Measurements from ENCODE around the gene SLIT3.
"Not testable (repeated sequence)": the region's sequence is repeated elsewhere in the genome, so short reads cannot be mapped to it uniquely, and the experiment has no call there.

SLIT3 gene

DNA sequence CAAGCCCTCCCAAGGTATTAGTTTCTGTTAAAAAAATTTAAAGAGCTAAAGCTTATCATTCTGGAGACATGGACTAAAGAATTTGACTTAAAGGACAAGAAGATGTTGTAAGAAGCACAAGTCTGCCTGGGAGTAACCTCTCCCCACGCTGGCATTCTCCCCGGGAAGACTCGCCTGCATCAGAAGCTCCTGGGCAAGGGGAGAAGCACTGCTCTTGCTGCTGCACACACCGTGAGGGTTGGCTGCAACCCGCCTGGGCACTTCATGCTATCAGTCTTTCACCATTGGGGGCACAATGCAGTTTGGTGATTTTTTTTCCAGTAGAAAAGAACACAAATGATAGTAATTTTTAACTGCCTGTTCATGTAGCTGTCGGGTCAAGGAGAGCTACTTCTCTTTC lies 529.3 kb downstream of the SLIT3 start:
- DNase-seq (ENCODE audit: low read depth, low spot score) = no peak

DNA sequence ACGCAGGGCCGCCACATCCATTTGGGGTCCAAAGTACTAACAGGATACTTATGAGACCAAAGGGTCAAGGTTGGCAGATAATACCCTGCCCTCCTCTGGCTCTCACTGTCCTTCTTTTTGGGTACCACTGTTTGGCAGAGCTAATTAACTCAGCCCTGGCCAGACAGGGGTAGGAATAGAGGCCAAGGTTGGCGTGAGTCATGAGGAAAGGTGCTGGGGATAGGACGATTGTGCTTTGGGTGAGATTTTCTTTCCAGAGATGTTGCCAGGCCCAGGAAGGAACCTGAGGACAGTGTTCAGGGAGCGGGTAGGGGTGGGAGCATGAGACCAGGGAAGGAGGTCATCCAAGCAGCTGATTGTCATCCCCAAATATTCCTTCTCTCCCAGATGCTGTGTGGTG lies 529.9 kb downstream of the SLIT3 start:
- DNase-seq (ENCODE audit: low read depth, low spot score) = no peak

DNA sequence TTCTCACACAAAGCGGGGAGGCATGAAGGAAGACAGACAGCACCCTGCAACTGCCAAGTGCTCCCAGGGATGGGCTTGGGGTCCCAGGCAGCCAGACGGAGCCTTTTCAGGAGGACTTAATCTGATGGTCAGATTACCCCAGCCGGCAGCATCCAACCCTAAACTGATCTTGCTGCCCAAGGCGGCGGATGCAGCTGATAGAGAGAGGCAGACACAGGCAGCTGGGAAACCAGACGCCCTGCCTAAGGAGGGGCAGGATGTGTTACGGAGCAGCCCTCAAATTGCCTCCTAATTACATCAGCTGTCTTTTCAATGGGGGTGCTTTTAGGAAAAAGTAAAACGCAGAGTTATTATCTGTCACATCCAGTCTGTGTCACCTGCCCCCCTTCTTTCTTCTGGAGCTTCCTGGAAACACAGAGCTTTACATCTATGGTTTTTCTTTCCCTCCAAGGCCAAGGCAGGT lies 530.9 kb downstream of the SLIT3 start:
- no peak for DNase-seq (ENCODE audit: low read depth, low spot score)

DNA sequence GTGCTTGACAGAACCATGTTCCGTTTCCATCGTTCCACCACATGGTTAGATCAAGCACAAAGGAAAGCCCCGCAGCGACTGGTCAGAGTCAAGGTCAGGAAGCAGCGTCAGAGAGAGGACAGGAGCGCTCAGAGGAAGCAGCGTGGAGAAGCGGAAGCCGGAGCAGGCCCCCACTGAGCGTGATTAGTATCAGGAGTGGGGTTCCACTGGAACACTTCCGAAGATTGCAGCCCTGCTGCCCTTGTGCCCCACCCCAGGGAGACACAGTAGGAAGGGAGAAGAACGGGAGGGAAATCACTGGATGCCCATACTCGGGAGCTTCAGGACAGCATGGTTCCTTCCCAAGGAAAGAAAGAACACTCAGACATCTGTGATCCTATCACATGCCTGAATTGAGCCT lies 532.8 kb downstream of the SLIT3 start:
- no peak for DNase-seq (ENCODE audit: low read depth, low spot score)

DNA sequence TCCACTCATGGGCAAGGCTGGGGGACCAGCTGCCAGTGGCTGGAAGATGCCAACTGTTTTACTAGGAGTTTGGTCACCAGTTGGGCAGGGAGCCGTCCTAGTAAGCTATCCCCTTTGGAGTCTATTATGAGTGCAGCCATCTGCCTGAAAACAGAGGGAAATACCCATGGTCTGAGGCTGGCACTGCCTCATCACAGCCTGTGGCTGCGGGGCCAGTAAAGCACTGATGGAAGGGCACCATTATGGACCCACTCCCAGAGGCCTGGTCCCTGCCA lies 534.6 kb downstream of the SLIT3 start:
- no peak for DNase-seq (ENCODE audit: low read depth, low spot score)

DNA sequence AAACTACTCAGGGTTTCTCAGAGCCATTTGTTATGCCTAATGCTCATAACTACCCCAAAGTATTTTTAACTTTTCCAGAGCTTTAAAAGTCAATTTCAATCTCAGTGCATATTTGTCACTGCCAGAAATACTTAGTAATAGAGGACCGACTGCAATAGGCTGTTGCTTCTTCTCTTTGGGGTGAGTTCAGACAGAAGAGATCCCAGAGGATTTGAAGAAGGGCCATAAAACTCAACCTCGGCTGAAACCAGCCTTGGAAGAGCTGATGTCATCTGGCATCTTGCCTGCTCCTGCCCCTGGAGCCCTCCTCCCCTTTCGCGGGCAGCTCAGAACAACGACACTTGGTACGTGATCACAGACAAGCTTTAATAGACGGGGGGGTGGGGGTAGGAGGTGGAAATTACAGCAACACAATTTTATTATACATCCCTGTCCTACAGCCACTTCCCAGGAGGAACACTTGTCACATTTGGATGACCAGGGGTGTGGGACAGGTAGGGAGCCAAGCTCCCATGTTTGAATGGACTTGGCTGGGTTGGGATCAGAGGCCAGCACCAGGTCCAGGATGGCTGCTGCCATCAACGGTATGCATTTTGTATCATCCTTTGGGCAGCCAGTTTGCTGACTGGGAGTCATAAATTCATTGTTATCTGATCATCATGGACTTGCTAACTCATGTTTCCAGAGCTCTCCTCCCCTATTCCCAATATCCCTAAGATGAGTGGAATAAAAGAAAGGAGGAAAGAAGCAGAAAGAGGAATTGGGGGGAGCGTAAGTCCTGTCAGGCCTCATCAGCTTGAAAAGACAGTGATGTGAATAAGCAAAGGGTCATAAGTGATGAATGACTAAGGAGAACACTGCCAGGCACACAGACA lies 535.2 kb downstream of the SLIT3 start:
- DNase-seq (ENCODE audit: low read depth, low spot score) = no peak

DNA sequence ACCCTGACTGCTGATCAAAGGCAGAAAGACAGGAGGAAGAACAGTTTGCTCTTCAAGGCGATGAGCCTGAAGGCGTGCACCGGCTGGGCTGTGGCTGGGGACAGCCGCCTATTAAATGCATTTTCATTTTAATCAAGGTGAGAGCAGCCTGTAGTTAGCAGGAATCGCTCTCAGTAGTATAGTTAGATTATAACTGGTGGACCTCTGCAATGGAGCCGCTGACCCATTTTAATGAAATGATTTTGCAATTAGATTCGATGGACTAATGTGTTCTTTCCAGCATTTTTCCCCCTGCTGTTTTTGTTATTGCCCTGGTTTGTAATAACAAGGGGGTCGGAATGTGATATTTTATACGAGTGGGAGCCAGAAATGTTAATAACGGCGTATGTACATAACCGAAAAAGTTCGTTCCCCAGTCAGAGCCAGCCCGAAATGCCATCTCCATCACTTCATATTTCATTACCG lies 535.8 kb downstream of the SLIT3 start:
- no peak for DNase-seq (ENCODE audit: low read depth, low spot score)

DNA sequence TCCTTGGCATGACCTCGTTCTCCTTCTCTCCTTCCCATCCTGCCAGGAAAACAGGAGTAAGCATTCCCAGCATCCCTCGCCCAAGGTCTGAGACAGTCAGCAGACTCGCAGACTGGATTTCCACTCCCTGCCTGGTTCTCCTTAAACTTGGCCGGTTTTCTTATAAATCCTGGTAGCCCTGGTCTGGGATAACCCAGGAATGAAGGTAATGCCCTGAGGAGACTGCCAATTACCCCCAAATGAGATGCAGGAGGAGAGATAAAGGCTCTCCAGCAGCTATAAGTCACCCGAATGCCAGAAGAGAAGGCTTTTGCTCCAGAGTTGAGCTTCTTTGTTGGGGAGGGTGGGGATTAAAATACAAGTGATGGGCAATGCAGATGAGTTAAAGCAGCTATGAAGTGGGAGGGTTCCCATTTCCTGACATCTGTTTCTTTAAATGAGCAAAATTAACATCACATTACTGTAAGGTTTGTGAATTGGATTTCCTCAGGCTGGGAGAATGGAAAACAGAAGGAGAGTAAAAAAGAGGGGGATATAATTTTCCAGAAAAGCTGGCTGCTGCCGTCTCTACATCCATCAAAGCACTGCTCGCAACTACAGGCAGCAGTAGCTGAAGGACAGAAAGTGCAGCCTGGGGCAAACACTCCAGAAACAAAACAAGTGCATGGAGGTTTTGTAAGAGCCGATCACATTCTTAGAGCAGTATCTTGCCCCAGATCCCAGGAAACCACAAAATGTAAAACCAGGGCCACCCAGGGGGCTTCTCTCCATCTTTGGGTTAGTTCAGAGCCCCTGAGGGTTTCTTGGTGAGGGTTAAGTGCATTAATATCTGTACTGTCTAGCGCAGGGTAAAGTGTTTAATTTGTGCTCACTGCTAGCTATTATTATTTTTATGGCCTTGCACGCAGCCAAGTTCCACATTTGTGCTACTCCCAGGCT lies 544.2 kb downstream of the SLIT3 start:
- peak; percentile 36 for DNase-seq (ENCODE audit: low read depth, low spot score)

DNA sequence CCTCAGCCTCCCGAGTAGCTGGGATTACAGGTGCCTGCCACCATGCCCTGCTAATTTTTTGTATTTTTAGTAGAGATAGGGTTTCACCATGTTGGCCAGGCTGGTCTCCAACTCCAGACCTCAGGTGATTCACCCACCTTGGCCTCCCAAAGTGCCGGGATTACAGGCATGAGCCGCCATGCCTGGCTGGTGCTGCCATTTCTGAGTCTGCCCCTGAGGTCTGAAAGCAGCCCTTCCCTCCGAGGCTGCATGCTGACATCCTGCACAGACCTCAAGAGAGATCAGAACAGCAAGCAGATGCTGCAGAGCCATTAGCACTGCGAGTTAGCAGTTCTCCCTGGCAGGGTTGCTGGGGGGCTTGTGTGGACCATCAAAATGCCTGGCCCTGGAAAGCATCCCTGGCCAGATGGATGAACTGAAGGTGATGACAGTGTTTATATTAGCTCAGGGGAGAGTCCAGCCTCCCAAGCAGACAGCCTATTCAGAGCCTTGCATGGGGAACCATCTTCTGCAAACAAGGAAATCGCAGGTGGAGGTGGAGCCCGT lies 545.3 kb downstream of the SLIT3 start:
- no peak for DNase-seq (ENCODE audit: low read depth, low spot score)

DNA sequence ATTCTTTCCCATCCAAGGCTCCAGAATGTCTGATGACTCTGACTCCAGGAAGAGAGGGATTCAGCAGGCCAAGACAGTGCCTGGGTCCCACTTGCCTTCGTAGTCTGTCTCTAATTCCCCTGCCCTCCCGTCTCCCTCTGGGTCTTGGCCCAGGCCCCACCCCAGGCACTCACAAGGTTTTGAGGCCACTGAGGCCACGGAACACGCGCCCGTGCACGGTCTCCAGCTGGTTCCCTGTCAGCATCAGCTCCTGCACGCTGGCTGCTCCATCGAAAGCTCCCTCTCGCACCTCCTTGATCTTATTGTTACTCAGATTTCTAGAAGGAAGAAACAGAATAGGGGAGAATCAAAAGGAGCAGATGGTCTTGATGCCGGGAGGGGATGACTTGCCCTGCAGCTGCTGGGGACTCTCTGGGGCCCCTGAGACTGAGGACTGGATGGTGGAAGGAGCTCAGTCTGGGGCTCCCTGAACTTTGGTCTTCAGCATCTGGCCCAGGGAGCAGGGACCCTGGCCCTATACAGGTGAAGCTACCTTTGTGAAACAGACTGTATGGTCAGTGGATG lies 547.2 kb downstream of the SLIT3 start:
- DNase-seq (ENCODE audit: low read depth, low spot score) = no peak

DNA sequence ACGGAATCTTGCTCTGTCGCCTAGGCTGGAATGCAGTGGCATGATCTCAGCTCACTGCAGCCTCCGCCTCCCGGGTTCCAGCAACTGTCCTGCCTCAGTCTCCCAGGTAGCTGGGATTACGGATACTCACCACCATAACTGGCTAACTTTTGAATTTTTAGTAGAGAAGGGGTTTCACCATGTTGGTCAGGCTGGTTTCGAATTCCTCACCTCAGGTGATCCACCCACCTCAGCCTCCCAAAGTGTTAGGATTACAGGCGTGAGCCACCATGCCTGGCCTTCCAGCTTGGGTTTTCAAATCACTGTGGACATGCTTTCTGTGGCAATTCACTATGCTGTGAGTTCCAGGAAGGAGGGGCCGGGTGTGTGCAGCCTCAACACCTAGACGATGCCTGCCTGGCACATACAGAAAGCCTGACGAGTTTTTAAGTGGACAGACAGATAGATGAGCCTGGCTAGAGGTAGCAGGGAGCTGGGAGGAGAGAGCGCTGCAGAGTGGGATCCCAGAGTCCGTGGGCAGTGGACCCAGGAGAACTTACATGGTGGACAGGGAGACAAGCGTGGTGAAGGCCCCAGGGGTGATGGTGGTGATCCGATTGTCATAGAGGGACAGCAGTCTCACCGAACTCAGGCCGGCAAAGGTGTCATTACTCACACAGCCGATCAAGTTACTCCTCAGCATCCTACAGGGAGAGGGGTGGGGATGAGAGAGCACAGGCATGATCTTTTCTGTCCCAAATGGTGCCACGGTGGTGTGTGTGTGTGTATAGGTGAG lies 548.3 kb downstream of the SLIT3 start:
- DNase-seq (ENCODE audit: low read depth, low spot score) = no peak

DNA sequence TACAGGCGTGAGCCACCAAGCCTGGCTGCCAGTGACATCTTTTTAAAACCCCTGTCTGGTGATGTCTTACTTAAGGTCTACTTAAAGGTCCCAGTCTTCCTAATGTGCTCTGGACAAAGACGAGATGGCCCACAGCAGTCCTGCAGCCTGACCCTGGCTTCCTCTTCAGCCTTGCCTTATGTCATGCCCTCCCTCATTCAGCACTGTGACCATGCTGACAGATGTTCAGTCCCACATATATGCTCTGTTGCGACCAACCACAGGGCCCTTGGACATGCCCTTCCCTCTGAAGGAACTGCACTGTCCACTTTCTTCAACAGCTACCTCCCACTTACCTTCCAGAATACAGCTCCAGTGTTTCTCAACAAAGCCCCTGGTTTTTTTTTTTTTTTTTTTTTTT lies 548.9 kb downstream of the SLIT3 start:
- DNase-seq (ENCODE audit: low read depth, low spot score) = no peak

DNA sequence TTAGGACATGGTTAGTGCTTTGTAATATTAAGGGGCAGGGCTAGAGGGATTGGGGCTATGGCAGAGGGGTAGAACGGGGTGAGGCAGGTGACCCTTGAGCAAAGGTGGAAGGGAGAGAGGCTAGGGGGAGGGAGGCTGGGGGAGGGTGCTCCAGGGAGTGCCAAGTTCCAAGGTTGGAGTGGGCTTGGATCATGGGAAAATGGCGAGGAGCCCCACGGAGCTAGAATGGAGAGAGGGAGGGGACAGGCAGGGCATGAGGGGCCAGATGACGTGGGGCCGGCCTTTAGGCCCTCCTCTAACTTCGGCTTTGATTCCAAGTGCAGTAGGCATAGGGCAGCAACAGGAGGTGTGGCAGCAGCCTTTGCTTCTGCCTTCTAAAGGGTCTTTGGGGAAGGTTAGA lies 550.0 kb downstream of the SLIT3 start:
- no peak for DNase-seq (ENCODE audit: low read depth, low spot score)

DNA sequence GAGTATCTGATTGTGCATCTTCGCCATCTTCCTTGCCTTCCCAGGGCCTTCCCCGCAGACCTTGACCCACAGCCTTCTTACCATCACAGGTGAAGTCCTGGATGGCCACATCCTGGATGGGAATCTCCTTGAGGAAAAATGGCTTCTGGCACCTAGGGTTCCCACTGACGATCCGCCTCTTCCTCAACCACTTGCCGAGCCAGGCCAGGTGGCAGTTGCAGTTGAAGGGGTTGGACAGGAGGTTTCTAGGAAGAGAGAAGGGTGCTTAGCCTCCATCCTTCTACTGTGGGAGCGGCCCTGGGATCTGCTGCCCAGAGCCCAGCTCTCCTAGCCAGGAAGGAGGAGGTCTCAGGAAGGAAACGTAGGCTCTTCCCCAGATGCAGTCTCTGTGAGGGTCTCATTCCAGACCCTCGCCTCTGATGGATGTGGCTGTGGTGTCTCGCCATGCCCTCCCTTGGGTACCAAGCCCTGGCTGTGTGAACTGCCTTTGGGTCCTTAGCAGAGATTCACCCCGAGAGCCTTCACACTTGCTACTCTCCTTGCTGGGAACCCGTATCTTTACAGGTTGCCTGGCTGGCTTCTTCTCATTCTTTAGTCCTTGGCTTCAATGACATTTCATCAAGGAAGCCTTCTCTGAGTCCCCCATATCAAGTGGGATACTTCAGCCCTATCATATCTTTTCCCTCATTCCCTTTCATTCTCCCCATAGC lies 551.4 kb downstream of the SLIT3 start:
- DNase-seq (ENCODE audit: low read depth, low spot score) = no peak

DNA sequence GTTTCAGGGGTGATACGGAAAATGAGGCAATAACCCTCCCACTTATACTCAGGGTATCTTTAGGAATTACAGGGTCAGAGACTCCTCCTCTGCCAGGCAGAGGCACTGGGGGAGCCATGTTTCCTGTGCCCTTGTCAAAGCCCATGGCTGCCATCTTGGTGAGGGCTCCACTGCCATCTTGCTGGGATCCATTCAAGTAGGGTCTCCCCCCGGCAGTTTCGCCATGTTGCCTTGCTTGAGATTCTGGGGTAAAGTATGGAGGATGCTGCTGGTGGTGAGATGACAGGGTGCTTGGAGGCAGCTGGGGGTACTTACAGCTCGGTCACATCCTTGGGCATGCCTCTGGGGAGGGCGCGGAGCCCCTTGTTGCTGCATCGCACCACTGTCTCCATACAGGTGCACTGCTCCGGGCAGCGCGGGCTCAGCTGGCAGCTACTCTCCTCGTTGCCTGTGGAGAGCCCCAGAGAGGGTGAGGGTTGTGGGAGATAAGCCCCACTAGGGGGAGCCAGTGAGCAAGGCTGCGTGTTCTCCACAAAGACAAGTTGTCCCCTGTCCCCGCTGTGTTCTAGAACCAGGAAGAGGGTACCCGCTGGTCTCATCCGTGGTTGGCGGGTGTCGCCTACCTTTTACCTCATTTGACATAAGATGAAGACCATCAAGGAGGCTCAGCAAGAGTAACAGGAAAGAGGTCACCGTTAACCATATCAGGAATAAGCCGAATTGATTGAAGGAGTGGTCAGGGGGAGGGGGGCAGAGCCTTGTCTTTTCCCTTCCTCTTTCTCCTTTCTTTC lies 552.8 kb downstream of the SLIT3 start:
- DNase-seq (ENCODE audit: low read depth, low spot score) = peak; percentile 92

DNA sequence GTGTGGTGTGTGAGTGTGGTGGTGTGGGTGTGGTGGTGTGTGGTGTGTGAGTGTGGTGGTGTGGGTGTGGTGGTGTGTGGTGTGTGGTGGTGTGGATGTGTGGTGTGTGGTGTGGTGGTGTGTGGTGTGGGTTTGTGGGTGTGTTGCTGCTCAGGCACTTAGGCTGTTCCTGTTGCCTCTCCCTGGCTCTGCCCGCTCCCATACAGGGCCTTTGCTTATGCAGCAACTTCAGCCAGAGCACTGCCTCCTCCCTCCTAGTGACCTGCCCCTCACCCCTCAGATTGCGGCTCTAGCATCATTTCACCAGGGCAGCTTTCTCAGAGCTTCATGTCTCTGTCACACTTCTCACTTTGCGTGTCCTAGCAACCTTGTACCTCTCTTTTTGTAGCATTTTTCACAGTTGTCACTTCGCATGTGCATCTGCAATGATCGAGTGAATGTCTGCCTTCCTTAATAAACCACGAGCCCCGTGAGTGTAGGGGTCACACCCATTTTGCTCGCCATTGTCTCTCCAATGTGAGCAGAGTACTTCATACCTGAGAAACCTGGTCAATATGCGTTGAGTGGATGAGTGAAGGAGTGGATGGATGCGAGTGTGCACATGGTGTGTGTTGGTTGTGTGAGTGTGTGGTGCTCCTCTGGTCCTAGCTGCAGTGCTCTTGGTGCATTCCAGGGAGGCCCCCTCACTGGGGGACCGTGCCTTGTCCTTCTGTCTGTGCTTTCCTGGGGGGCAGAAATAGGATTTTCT lies 553.9 kb downstream of the SLIT3 start:
- no peak for DNase-seq (ENCODE audit: low read depth, low spot score)

DNA sequence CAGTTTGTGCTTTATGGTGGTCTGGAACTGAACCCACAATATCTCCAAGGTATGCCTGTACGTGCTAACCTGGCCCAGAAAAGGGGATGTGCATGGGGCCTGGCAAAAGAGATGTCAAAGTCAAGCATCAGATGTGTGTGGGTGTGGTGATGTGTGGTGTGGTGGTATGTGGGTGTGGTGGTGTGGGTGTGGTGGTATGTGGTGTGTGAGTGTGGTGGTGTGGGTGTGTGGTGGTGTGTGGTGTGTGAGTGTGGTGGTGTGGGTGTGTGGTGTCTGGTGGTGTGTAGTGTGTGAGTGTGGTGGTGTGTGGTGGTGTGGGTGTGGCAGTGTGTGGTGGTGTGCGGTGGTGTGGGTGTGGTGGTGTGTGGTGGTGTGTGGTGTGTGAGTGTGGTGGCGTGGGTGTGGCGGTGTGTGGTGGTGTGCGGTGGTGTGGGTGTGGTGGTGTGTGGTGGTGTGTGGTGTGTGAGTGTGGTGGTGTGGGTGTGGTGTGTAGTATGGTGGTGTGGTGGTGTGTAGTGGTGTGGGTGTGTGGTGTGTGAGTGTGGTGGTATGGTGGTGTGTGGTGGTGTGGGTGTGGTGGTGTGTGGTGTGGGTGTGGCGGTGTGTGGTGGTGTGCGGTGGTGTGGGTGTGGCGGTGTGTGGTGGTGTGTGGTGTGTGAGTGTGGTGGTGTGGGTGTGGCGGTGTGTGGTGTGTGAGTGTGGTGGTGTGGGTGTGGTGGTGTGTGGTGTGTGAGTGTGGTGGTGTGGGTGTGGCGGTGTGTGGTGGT lies 554.6 kb downstream of the SLIT3 start:
- DNase-seq (ENCODE audit: low read depth, low spot score) = not testable (repeated sequence)

DNA sequence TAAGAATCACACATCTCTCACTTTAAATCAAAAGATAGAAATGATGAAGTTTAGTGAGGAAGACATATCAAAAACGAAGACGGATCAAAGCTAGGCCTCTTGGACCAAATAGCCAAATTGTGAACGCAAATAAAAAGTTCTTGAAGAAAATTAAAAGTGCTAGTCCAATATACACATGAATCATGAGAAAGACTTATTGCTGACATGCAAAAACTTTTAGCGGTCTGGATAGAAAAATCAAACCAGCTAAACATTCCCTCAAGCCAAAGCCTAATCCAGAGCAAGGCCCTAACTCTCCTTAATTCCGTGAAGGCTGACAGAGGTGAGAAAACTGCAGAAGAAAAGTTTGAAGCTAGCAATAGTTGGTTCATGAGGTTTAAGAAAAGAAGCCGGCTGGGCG lies 557.3 kb downstream of the SLIT3 start:
- DNase-seq (ENCODE audit: low read depth, low spot score) = no peak
